Vagina (tissue), 2 donors: ENCODE data around the gene SPAG7. TPM values are rescaled to one million over a fixed set of nuclear protein-coding genes. Genes with fewer than 3 reads are reported as not detected.
"Not testable (repeated sequence)": the region's sequence is repeated elsewhere in the genome, so short reads cannot be mapped to it uniquely, and the experiment has no call there.

Experiments
- DNase-seq, 2 donors: peaks; one replicate each; pipeline ENCODE4 v3.0.0-alpha.2; 2017; ENCODE audit errors: extremely low spot score in 2 of 2
- H3K27ac ChIP-seq: fragments of 200-600 bp; sonication (generic); one replicate; pipeline ENCODE4 v1.5.1; 2019
- H3K27me3 ChIP-seq: fragments of 200-600 bp; sonication (generic); one replicate; pipeline ENCODE4 v1.5.1; 2019
- H3K36me3 ChIP-seq, 2 donors: fragments of 200-600 bp; sonication (generic); one replicate each; pipeline ENCODE4 v1.5.1; 2017 to 2019
- H3K4me1 ChIP-seq: fragments of 200-600 bp; sonication (generic); one replicate; pipeline ENCODE4 v1.5.1; 2019
- H3K4me3 ChIP-seq, 2 donors: fragments of 200-600 bp; sonication (generic); 1 replicate in 1 of 2; 2 replicates in 1 of 2; pipeline ENCODE4 v1.5.1; 2016 to 2019
- H3K9me3 ChIP-seq: fragments of 200-600 bp; sonication (generic); one replicate; pipeline ENCODE4 v1.5.1; 2019
- CTCF ChIP-seq, 3 experiments: fragments of 450-650 bp in 2 of 3; fragments of 200-600 bp in 1 of 3; sonication (generic) in 1 of 3; IDR thresholded peaks; one replicate each; pipeline ENCODE4 v1.5.1; 2017 to 2019; ENCODE audit warnings: antibody characterized with exemption in 3 of 3, mild to moderate bottlenecking in 2 of 3, moderate library complexity in 2 of 3
- POLR2A ChIP-seq, 2 donors: fragments of 450-650 bp; IDR thresholded peaks; one replicate each; pipeline ENCODE4 v1.6.1; 2017; ENCODE audit warnings: antibody characterized with exemption in 2 of 2, mild to moderate bottlenecking in 2 of 2, moderate library complexity in 2 of 2
- POLR2AphosphoS5 ChIP-seq, 2 donors: sonication (generic); formaldehyde crosslinking; IDR thresholded peaks; one replicate each; pipeline ENCODE4 v1.9.0; 2017; ENCODE audit warnings: antibody characterized with exemption in 2 of 2, mild to moderate bottlenecking in 2 of 2, low read depth in 1 of 2; ENCODE audit not compliant: insufficient read depth in 1 of 2
- intact Hi-C: fragments of 100-400 bp; cut with DNase I; formaldehyde crosslinking; loops from one replicate; pipeline ENCODE4 v1.15.1; 2023
- microRNA-seq: library from miRNA; unstranded; fragments of <30 nt; microRNA quantifications from one replicate; pipeline ENCODE4, GENCODE V29; 2017; ENCODE audit warnings: borderline number of aligned reads, borderline replicate concordance
- small RNA-seq: library from RNA; depleted of rRNA; stranded (forward); fragments of <200 nt; gene quantifications from one replicate; pipeline ENCODE3, GENCODE V24; 2016
- total RNA-seq: library from RNA; depleted of rRNA; stranded (reverse); fragments of >200 nt; gene quantifications from one replicate; pipeline ENCODE4 v1.2.3, GENCODE V29; 2016

The SPAG7 gene
- total RNA-seq, 1 donor from 2014 or later, result 34.6 TPM

GRCh38 chr17:4921320-4921719, 46.3 kb downstream of the SPAG7 start:
- H3K4me1 ChIP-seq, result no peaks in the 10 kb centered on the region
- no peak for DNase-seq
- no peaks in the 10 kb centered on the region for H3K27me3 ChIP-seq
- TF ChIP-seq CTCF (IDR thresholded peaks at IDR 0.05) (no peak), POLR2AphosphoS5 (IDR thresholded peaks at IDR 0.05; ENCODE audit: insufficient read depth in 1 of 2, low read depth in 1 of 2) (no peak), POLR2A (IDR thresholded peaks at IDR 0.05) (no peak)
- no peaks in the 10 kb centered on the region for H3K36me3 ChIP-seq
- no peak overlapping the region for H3K4me3 ChIP-seq
- no peak overlapping the region for H3K27ac ChIP-seq
- intact Hi-C loops, result no loop called here
- no peaks in the 10 kb centered on the region for H3K9me3 ChIP-seq

GRCh38 chr17:4920351-4921048, 47.1 kb downstream of the SPAG7 start:
- no peak for TF ChIP-seq CTCF (IDR thresholded peaks at IDR 0.05)
- no peak for DNase-seq
- Histone ChIP-seq H3K27ac (no peak overlapping the region), H3K4me1 (no peaks in the 10 kb centered on the region), H3K4me3 (no peak overlapping the region), H3K9me3 (no peaks in the 10 kb centered on the region), H3K36me3 (no peaks in the 10 kb centered on the region), H3K27me3 (no peaks in the 10 kb centered on the region)
- intact Hi-C loops, result no loop called here

GRCh38 chr17:4919511-4920047, 48.0 kb downstream of the SPAG7 start:
- H3K4me3 ChIP-seq, result no peak overlapping the region
- H3K27ac ChIP-seq, result no peak overlapping the region
- TF ChIP-seq POLR2AphosphoS5 (IDR thresholded peaks at IDR 0.05; ENCODE audit: insufficient read depth in 1 of 2, low read depth in 1 of 2) (no peak), POLR2A (IDR thresholded peaks at IDR 0.05) (no peak), CTCF (IDR thresholded peaks at IDR 0.05) (no peak)
- intact Hi-C loops, result no loop called here
- no peak for DNase-seq
- H3K4me1 ChIP-seq, result no peaks in the 10 kb centered on the region
- no peaks in the 10 kb centered on the region for H3K9me3 ChIP-seq
- H3K36me3 ChIP-seq, result no peaks in the 10 kb centered on the region
- H3K27me3 ChIP-seq, result no peaks in the 10 kb centered on the region

- DNase-seq, H3K36me3 ChIP-seq, H3K27ac ChIP-seq, intact Hi-C loops, H3K4me3 ChIP-seq, H3K27me3 ChIP-seq, H3K4me1 ChIP-seq, H3K9me3 ChIP-seq: not testable (repeated sequence)
These were observed 53.1 kb downstream of the SPAG7 start for GRCh38 chr17:4914551-4914950.

GRCh38 chr17:4913994-4914393, 53.6 kb downstream of the SPAG7 start:
- Histone ChIP-seq H3K27ac (no peak overlapping the region), H3K4me1 (peaks cover 8% of the 10 kb centered on the region), H3K4me3 (no peak overlapping the region), H3K27me3 (no peaks in the 10 kb centered on the region), H3K36me3 (no peaks in the 10 kb centered on the region), H3K9me3 (no peaks in the 10 kb centered on the region)
- no peak for DNase-seq
- intact Hi-C loops, result no loop called here
- no peak for TF ChIP-seq POLR2AphosphoS5 (IDR thresholded peaks at IDR 0.05; ENCODE audit: insufficient read depth in 1 of 2, low read depth in 1 of 2)
- no peak for TF ChIP-seq POLR2A (IDR thresholded peaks at IDR 0.05)
- no peak for TF ChIP-seq CTCF (IDR thresholded peaks at IDR 0.05)

Small RNAs within 50 kb of the gene (microRNA-seq; reads per million reads assigned to microRNA genes)
- not detected for gene MIR6864
- gene MIR6865, result not detected

Small RNAs within 50 kb of the gene (small RNA-seq; reads per million reads assigned to genes)
- gene MIR6864 (not detected), gene MIR6865 (0.26 reads per million)

Other genes starting within 250 kb of the SPAG7 start
- 28.5 TPM for gene MED11, start 236.4 kb downstream of the SPAG7 start, total RNA-seq
- not detected for gene ZMYND15, start 228.0 kb downstream of the SPAG7 start, total RNA-seq
- gene CXCL16, start 227.9 kb downstream of the SPAG7 start, total RNA-seq, result 6.4 TPM
- not detected for gene TM4SF5, start 195.9 kb downstream of the SPAG7 start, total RNA-seq
- gene VMO1, start 181.5 kb downstream of the SPAG7 start, total RNA-seq, result 12.5 TPM
- not detected for gene GLTPD2, start 178.9 kb downstream of the SPAG7 start, total RNA-seq
- gene PSMB6, start 171.7 kb downstream of the SPAG7 start, total RNA-seq, result 110 TPM
- 63.6 TPM for gene PLD2, start 160.7 kb downstream of the SPAG7 start, total RNA-seq
- 120 TPM for gene MINK1, start 134.5 kb downstream of the SPAG7 start, total RNA-seq
- gene C17orf107, start 68.3 kb downstream of the SPAG7 start, total RNA-seq, result 1.7 TPM
- gene CHRNE, start 64.7 kb downstream of the SPAG7 start, total RNA-seq, result 0.98 TPM
- gene GP1BA, start 35.5 kb downstream of the SPAG7 start, total RNA-seq, result not detected
- 45.7 TPM for gene SLC25A11, start 27.8 kb downstream of the SPAG7 start, total RNA-seq
- gene RNF167, start 27.5 kb downstream of the SPAG7 start, total RNA-seq, result 54.3 TPM
- gene PFN1, start 19.3 kb downstream of the SPAG7 start, total RNA-seq, result 811 TPM
- gene ENO3, start 16.7 kb downstream of the SPAG7 start, total RNA-seq, result 5.6 TPM
- 36.3 TPM for gene CAMTA2, start 19.9 kb upstream of the SPAG7 start, total RNA-seq
- 1.7 TPM for gene INCA1, start 29.7 kb upstream of the SPAG7 start, total RNA-seq
- 46.9 TPM for gene KIF1C, start 30.1 kb upstream of the SPAG7 start, total RNA-seq
- gene SLC52A1, start 67.6 kb upstream of the SPAG7 start, total RNA-seq, result 0.49 TPM
- 3.4 TPM for gene ZFP3, start 110.7 kb upstream of the SPAG7 start, total RNA-seq
- 4.9 TPM for gene ZNF232, start 144.1 kb upstream of the SPAG7 start, total RNA-seq
- gene USP6, start 148.2 kb upstream of the SPAG7 start, total RNA-seq, result 0.49 TPM
- gene ZNF594, start 224.1 kb upstream of the SPAG7 start, total RNA-seq, result 13.8 TPM